NCI-H460 (cell line): ENCODE data around the gene IL1R1. TPM values are rescaled to one million over a fixed set of nuclear protein-coding genes. Genes with fewer than 3 reads are reported as not detected.

Experiments
- DNase-seq: peaks from one replicate; pipeline ENCODE4 v3.0.0-alpha.2; 2016; ENCODE audit warnings: low read depth; ENCODE audit errors: extremely low read depth
- total RNA-seq: library from RNA; depleted of rRNA; stranded (reverse); fragments of >200 nt; shearing (Covaris generic); gene quantifications from 2 replicates; pipeline ENCODE4 v1.2.3, GENCODE V29; 2014

Gene IL1R1
- total RNA-seq, 1 experiment from 2014 or later: 16.3 TPM

DNA sequence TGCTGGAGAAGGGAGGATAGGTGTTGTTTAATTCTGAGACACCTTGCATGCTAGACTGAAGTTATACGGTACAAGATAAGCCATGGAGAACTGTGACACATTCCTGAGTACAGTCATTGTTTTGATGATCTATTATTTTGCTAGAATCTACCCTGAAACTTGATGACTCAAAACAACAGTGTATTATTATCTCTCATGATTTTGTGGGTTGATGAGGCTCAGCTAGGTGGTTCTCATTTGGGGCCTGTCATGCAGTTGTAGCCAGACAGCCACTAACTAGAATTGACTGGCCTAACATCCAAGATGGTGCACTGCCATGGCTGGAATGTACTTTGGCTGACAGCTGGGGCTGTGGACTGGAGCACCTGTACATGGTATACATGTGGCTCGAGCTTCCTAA, 5.4 kb upstream of the IL1R1 start:
- no peak for DNase-seq

DNA sequence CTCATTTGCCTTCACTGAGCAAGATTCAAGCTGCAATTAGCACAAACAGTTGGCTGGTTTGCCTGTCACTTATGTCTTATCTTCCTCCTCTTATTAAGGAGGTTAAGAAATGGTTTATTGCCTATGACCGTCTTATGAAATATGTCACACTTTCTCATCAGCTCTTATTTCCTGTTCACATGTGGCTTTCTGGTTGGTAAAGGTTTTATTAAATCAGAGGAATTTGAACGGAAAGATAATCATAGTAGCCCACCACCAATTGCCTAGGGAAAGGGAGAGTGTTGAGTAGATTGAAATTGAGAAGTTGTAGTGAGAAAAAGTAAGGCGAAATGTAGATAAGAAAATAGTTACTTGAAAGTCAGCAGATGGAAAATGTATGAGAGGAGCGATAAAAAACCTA, 4.2 kb upstream of the IL1R1 start:
- no peak for DNase-seq

DNA sequence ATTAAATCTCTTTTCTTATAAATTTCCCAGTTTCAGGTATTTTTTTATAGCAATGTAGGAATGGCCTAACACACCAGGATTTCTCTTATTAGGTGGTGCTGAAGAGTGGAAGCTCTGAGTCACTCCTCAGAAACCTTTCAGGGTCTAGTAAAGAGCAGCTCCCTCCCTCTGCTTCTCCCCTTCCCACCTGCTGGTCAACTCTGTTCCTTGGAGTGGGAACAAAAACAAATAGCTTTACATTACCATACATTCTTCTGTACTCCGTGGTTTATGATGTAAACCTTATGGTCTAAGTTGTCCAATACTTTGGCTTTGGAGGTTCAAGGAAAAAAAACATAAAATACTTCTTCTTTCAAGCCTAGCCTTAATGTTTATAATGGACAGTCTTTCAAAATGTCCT, 2.7 kb upstream of the IL1R1 start:
- DNase-seq: no peak

DNA sequence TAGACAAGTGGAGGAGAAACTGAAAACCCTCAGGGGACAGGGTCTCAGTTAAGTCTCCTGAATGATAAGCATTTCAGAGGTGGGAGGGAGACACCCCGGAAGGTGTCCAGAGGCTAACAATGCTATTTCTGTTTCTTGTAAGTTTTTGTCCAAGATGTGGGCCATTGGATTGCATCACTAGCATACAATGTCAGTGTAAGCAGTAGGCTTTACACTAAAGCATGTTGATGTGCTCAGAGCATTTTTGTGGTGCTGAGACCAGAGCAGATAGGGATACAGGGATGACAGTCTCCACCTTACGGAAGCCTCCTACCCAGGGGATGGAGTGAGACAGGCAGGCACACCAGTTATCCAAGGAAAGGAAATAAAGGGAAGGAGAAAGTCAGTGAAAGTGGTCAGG, 2.2 kb upstream of the IL1R1 start:
- no peak for DNase-seq

DNA sequence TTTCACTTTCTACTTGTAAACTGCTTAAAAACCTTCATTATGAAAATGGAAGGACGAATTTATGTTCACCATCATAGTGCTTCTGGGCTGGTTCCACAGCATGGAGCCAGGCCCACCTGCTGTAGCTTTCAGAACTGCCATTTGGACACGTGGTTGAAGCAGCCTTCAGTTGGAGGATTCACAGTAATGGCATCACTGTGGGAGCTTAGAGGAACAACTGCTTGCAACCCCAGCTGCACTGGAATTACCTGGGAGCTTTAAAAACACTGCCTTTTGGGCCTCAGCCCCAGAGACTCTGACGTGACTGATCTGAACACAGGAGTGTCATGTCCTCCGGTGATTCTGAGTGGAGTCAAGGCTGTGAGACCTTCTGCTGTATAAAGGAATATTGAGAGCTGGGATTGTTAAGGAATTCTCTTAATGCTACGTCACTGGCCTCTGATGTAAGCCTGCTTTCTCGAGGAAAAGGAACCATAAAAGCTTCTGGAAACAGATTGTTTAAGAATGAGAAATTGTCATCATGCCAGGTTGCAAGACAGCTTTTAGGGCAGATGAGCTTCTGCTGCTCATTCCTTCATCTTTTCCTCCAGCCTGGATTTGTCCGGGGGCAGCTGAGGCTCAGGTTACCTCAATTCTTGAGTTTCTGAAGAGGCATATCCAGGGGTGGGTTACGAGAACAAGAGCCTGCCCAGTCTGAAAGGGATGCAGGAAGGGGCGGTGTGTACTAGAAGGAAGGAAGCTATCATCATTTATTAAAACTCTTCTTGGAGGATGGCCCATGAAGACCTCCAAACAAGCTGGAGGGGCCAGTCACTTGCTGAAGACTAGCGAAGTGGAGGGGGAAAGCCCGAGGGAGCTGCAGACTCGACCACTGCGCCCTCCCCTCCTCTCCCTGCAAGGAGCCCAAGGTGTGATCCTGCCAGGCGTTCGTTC, 1.3 kb upstream of the IL1R1 start:
- DNase-seq: no peak

DNA sequence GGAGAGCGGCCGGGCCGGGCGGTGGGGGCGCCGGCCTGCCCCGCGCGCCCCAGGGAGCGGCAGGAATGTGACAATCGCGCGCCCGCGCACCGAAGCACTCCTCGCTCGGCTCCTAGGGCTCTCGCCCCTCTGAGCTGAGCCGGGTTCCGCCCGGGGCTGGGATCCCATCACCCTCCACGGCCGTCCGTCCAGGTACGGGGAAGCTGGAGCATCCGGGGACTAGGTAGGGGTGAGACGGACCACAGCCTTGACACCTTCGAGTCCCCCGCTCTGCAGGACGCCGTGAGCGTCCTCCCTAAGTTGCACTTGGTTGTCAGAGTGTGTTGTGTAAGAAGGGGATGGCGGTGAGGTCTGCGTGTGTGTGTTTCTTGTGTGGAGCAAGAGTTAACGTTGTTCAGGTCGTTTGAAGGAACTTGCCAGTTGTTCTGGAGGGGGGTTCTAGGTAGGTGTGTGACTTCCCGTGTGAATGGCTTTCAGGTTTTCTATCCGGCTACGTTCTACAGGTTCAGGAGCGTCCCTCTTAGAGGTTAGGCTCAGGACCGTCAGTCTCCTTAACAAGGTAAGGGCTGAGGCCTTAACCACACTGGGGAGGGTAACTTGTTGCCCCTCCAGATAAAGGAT, 393 bp downstream of the IL1R1 start:
- DNase-seq: no peak

DNA sequence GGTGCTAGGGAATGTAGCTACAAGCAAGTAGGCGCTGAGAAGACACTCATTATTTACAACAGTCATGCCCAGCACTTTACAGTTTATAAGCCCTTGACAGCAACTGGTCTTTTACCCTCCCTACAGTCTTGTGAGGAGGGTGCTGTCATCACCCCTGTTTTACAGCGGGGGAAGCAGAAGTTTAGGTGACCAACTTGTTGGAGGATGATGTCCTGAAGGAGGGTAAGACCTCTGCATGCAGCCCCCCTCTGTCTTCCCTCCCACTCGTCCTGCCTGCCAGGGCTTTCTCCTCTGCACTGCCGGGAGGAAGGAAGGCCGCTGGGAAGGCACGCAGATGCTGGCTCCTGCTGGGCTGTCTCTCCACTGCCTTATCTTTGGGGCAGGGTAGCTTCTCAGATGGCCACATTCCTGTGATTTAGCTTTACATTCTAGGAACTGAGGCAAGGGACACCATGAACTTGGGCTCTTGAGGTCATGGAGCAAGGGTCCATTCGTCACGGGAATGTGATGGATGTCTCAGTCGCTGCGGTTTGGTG, 972 bp downstream of the IL1R1 start:
- DNase-seq: no peak

DNA sequence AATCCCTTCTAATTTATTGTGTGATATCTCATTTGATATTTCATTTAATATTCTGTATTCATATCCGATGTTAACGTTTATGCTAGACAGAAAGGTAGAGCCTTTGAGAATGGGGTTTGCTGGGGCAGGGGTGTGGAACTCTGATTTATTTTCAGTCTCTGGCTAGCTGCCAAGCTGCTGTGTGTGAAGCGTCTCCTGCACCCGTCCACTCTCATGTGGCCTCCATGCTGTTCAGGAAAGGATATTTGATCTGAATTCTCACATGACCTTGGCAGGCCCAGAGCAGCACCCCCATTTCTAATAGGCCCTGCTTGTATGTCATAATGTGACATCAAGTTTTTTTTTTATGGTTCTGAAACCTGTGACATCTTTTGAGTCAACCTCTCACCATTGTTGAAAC, 1.6 kb downstream of the IL1R1 start:
- DNase-seq: no peak

DNA sequence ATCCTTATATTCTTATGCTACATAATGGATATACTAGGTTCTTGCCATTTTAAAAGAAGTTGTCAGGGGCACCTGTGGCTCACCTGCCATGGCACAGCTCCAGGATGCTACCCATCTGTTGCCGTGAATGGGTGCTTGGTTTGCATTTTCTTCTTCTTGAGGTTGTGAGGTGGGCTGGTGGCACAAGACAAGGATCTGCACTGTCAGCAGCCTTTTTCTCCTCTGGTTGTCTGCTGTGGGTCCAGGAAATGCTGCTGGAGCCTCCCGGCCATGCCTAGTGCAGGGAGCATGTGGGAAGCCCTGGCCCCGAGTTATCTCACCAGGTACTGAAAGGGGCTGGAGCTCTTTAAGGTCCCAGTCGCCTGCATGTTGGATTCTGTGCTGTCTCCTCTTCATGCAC, 2.6 kb downstream of the IL1R1 start:
- no peak for DNase-seq

DNA sequence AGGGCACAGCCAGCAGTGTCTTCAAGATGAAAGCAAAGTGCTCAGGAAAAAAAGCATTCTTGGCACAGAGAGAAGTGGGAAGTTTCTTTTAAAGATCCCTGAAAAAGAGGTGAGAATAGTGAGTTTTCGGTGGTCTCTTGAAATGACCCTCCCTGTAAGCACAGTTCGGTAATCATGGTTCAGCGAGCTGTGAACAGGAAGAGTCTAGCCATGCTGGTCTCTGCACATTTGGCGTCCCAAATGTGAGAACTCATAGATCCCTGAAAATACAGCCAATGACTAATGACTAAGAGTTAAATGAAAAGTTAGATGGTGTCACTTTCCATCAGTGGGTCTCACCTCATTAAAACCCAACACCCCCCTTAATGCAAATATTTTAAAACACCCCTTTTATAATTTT, 3.4 kb downstream of the IL1R1 start:
- no peak for DNase-seq

DNA sequence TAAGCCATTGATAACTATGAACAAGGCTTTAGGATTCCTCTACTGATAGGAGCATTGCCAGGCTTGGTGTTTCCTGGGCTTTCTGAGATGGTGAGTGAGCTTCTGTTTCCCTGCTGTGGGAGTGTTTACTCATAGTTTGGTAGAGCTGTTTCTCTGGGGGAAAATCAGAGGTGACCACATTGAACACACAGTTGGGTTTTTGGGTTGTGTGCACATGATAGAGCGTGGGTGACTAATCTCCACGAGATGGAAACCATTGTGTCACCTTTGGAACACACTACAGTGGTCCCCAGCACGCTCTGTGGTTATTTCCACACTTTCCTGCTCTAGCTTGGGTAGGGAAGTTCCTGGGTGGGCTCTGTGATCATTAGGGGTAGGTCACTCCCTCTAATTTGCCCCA, 5.4 kb downstream of the IL1R1 start:
- no peak for DNase-seq

DNA sequence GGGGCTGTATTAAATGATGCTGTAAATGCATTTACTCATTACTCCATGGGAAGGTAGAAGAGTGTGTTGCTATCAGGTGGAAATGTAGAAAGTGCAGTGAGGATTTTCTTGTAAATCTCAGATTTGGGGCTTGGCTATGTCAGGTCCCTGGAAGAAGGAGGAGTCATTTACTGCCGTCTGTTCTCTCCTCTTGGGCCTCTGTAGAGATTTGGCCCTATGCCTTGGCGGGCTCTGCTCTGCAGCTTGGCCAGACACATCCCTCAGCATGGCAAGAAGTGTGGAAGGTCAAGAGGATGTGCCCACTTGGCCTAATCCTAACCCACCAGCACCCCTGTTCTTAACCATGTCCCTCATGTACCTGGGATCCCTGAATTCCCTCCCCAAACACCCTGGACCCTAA, 6.7 kb downstream of the IL1R1 start:
- no peak for DNase-seq

DNA sequence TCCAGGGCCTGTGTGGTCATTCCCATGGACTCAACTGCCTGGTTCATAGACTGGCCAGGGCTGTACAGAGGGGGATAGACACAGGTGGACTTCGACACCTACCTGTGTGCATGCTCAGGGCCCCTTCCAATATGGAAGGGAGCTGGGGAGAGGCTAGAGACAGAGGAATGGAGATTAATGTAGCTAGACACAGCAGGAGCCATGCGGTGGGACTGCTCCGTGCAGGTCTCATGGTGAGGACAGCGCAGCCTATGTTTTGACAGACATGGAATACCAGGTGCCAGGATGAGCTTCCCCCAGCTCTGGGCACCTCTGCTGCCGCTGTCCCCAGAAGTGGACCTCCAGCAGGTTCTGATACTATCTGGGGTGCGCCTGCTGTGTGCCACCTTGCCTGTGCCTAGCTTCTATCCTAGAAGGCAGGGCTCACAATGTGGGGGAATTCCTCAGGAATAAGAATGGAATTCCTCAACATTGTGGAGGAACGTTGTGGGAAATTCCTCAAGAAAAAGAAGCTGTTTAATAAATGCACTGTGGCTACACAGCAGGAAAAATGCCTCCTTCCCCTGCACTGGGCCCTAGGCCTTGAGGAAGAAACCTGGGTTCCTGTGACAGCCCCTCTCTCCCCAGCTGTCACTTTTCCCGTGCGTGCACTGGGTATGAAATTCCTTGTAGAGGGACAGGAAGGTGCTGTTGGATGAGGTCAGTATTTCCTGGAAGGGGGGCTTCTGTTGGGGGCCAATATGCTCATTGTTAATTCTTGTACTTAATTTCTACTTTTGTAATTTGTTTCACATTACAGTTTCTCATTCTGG, 7.3 kb downstream of the IL1R1 start:
- DNase-seq: no peak

DNA sequence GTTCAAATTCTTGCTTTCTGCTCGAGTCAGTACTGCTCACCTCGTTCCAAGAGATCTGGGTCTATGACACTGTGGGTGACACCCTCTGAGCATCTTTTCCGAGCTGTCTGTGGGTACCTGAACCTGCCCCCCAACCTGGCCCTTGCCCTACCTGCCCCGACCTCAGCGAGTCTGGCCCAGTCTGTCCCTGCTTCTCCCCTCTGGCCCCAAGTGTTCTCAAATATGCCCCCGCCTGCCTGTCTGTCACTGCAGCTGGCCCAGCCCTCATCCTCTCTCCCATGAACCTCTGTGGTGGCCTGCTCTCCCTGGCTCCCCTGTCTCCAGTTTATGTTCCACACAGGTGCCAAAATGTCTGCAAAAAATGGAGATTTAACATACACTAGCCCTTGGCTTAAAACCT, 11.8 kb downstream of the IL1R1 start:
- DNase-seq: no peak

DNA sequence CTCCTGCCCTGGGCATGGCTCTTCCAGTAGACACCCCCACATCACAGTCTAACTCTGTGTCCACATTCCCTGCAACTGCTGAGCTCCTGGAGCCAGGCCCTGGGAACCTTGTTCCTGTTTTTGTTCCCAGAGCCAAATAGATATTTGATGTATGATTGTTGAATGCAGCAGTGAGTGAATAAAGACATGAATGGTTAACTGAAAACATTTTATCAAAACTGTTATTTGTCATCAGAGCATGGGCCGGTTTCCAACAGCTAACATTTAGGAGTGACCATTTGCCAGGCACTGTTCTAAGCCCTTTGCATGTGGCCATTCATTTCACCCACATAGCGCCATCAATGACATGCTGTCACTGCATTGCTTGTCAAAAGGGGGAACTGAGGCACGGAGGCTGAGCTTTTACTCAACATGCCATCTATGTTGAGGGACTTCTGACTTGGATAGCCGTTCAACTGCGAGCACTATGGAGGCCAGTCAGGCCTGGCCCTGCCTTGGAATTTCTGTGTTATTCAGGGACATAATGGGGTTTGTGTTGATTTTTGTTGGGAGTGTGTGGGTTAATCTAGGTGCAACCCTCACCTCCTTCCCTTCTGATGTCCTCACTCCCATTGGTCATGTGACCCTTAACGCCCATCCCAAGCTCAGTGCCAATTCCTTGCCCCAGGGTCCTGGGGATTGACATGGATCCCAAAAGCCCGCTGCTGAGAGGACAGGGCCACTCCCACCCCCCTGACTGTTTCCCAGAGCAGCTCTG, 12.6 kb downstream of the IL1R1 start:
- DNase-seq: no peak

DNA sequence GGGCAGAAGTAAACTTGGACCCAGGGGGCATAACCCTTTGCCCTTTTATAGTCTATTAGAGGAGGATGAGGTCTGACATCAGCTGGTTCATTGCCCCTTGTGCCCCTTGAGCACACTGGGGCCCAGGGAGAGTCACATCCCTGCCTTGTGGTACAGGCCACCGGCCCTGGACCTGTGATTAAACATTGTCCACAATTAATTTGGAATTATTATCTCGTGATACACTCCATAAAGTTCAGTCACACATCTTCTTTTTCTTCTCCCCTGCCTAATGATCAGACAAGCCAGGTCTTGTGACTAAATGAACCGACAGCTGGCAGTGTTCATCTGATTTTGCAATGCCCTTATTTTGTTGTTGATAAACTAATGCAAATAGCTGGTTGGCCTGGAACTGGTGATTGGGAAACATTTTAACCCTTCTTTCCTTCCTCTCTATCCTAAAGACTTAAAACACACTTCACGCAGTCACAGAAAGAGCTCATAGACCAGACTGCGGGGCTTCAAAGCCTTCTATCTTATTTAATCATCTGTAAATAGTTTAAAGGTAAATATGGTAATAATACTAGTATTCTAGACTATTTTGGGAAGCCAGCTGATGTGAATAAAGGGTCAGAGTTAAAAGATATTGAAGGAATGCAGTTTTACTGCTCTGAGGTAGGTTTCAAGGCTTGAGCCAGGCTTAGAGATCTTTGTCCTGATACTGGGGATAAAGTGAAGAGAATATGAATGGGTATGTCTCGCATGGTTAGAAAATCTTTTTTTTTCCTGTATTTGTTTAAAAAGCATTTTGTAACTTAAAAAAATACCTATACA, 13.4 kb downstream of the IL1R1 start:
- DNase-seq: no peak

DNA sequence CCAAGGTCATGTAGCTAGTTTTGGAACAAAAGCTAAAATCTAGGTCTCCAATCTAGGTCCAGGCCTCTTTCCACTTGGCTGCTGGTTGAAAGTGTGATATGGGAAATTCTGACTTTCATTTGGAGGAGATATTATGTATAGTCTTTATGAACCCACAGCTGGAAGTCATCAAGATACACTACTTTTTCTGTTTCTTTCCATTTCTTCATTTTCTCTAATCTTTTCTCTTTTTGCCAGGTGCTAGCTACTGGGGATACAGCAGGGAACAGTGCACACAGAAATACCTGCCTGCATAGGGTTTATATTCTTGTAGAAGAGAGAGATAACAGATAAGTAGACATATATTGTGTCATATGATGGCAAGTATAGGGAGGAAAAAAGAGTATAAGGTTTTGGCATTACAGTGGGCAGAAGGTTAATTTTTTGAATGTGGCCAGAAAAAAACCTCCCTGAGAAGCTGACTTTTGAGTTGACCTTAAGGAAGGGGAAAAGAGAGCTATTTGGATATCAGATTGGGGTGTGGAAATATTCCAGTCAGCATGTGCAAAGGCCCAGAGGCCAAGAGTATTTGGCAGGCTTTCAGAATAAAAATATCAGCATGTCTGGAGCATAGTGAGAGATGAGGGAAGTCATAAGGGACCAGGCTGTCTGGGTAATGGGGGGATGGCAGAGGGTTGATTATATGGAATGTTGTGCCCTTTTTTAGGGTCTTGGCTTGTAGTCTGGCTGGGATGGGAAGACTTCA, 15.6 kb downstream of the IL1R1 start:
- no peak for DNase-seq

DNA sequence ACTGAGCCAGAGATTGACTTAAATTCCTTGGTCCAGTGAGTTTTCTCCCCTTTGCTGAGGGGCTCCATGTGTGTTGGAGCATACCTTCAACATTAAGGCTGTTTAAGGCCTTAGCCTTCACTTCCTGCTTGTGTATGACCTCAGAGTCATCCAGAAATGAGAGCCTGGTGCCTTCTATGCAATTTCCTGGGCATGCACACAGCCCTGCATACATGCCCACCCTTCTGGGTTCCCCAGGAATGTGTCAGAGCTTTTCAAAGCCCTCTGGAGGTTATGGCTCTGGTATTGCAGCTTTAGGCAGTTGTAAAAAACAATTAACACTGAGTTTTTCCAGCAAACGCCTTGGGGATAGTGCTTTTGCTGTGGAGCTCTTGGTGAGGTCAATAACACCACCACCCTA, 16.7 kb downstream of the IL1R1 start:
- DNase-seq: no peak
